HEK293 (cell line): ENCODE data around the gene PRCC.

Experiments
- BCL11B ChIP-seq: fragments of 450-650 bp; formaldehyde crosslinking; IDR thresholded peaks from 2 replicates; pipeline ENCODE4 v1.5.1; 2016; ENCODE audit warnings: low read depth, missing biosample characterization, missing genetic modification characterization
- GLI4 ChIP-seq: fragments of 450-650 bp; formaldehyde crosslinking; IDR thresholded peaks from 2 replicates; pipeline ENCODE4 v1.5.1; 2016; ENCODE audit warnings: missing biosample characterization, missing genetic modification characterization
- KLF9 ChIP-seq: fragments of 450-650 bp; formaldehyde crosslinking; IDR thresholded peaks from 2 replicates; pipeline ENCODE4 v1.5.1; 2016; ENCODE audit warnings: missing biosample characterization, missing genetic modification characterization, low read depth
- PBX3 ChIP-seq: sonication (generic); formaldehyde crosslinking; IDR thresholded peaks from 2 replicates; pipeline ENCODE4 v1.8.1; 2022; ENCODE audit warnings: mild to moderate bottlenecking, moderate library complexity, missing genetic modification reagents
- REST ChIP-seq: fragments of 450-650 bp; formaldehyde crosslinking; IDR thresholded peaks from 2 replicates; pipeline ENCODE4 v1.5.1; 2016; ENCODE audit warnings: missing biosample characterization, missing genetic modification characterization
- SP2 ChIP-seq: fragments of 450-650 bp; formaldehyde crosslinking; IDR thresholded peaks from 2 replicates; pipeline ENCODE4 v1.5.1; 2016; ENCODE audit warnings: missing biosample characterization, missing genetic modification characterization
- ZBTB10 ChIP-seq: fragments of 450-650 bp; formaldehyde crosslinking; IDR thresholded peaks from 2 replicates; pipeline ENCODE4 v1.5.1; 2016; ENCODE audit warnings: missing biosample characterization, missing genetic modification characterization
- ZBTB49 ChIP-seq: fragments of 450-650 bp; formaldehyde crosslinking; IDR thresholded peaks from 2 replicates; pipeline ENCODE4 v1.5.1; 2016; ENCODE audit warnings: missing biosample characterization, missing genetic modification characterization, low read depth
- ZNF114 ChIP-seq: fragments of 450-650 bp; formaldehyde crosslinking; IDR thresholded peaks from 2 replicates; pipeline ENCODE4 v1.5.0; 2017; ENCODE audit warnings: missing biosample characterization, missing genetic modification characterization
- ZNF18 ChIP-seq: fragments of 450-650 bp; formaldehyde crosslinking; IDR thresholded peaks from 2 replicates; pipeline ENCODE4 v1.5.1; 2016; ENCODE audit warnings: missing biosample characterization, missing genetic modification characterization
- ZNF26 ChIP-seq: fragments of 450-650 bp; formaldehyde crosslinking; IDR thresholded peaks from 2 replicates; pipeline ENCODE4 v1.5.1; 2016; ENCODE audit warnings: missing biosample characterization, missing genetic modification characterization
- ZNF292 ChIP-seq: fragments of 450-650 bp; formaldehyde crosslinking; IDR thresholded peaks from 2 replicates; pipeline ENCODE4 v1.5.1; 2016; ENCODE audit warnings: low read depth, missing biosample characterization, missing genetic modification characterization, borderline replicate concordance
- ZNF324 ChIP-seq: fragments of 450-650 bp; formaldehyde crosslinking; IDR thresholded peaks from 2 replicates; pipeline ENCODE4 v1.5.1; 2016; ENCODE audit warnings: missing biosample characterization, missing genetic modification characterization
- ZNF341 ChIP-seq: fragments of 450-650 bp; formaldehyde crosslinking; IDR thresholded peaks from 2 replicates; pipeline ENCODE4; 2016; ENCODE audit warnings: low read depth, missing biosample characterization, missing genetic modification characterization
- ZNF48 ChIP-seq: fragments of 450-650 bp; formaldehyde crosslinking; IDR thresholded peaks from 2 replicates; pipeline ENCODE4 v1.5.1; 2016; ENCODE audit warnings: missing biosample characterization, missing genetic modification characterization
- ZNF513 ChIP-seq: fragments of 450-650 bp; IDR thresholded peaks from 2 replicates; pipeline ENCODE4 v1.5.1; 2018; ENCODE audit warnings: missing biosample characterization, missing genetic modification characterization
- ZNF521 ChIP-seq: fragments of 450-650 bp; formaldehyde crosslinking; IDR thresholded peaks from 2 replicates; pipeline ENCODE4 v1.5.1; 2017; ENCODE audit warnings: missing biosample characterization, mild to moderate bottlenecking, missing genetic modification characterization
- ZNF561 ChIP-seq: fragments of 450-650 bp; IDR thresholded peaks from 2 replicates; pipeline ENCODE4 v1.5.1; 2018; ENCODE audit warnings: missing biosample characterization, missing genetic modification characterization, borderline replicate concordance
- ZNF600 ChIP-seq: fragments of 450-650 bp; formaldehyde crosslinking; IDR thresholded peaks from 2 replicates; pipeline ENCODE4 v1.5.1; 2016; ENCODE audit warnings: missing biosample characterization, missing genetic modification characterization
- ZNF747 ChIP-seq: fragments of 450-650 bp; formaldehyde crosslinking; IDR thresholded peaks from 2 replicates; pipeline ENCODE4 v1.5.1; 2016; ENCODE audit warnings: missing biosample characterization, missing genetic modification characterization
- ZSCAN23 ChIP-seq: fragments of 450-650 bp; formaldehyde crosslinking; IDR thresholded peaks from 2 replicates; pipeline ENCODE4 v1.5.1; 2016; ENCODE audit warnings: missing biosample characterization, missing genetic modification characterization
- ZSCAN5A ChIP-seq: fragments of 450-650 bp; formaldehyde crosslinking; IDR thresholded peaks from 2 replicates; pipeline ENCODE4 v1.5.1; 2016; ENCODE audit warnings: missing biosample characterization, missing genetic modification characterization

PRCC gene

GRCh38 chr1:156767879-156768604, 707 bp downstream of the PRCC start (continued):
- TF ChIP-seq ZSCAN23 = 0 out of 2 replicates have a peak, but pooled peaks have one; percentile 26
- peak; percentile 98 for TF ChIP-seq ZNF341 (tag by site-specific recombination)
- no peak for TF ChIP-seq ZNF292 (tag by site-specific recombination)
- peak; percentile 35; the same call in 1 of the 2 replicates for TF ChIP-seq KLF9 (tag by site-specific recombination)
- TF ChIP-seq REST (tag by site-specific recombination) = 0 out of 2 replicates have a peak, but pooled peaks have one; percentile 2
- 0 out of 2 replicates have a peak, but pooled peaks have one; percentile 3 for TF ChIP-seq GLI4
- TF ChIP-seq ZNF26 (tag by site-specific recombination) = no peak
- TF ChIP-seq ZNF561 = no peak
- no peak for TF ChIP-seq BCL11B
- TF ChIP-seq ZNF513 (tag by site-specific recombination) = 0 out of 2 replicates have a peak, but pooled peaks have one; percentile 4
- no peak for TF ChIP-seq ZNF521 (tag by site-specific recombination)
- no peak for TF ChIP-seq ZBTB49
- TF ChIP-seq ZNF747 (tag by site-specific recombination) = no peak
- peak; percentile 8; the same call in 1 of the 2 replicates for TF ChIP-seq ZSCAN5A (tag by site-specific recombination)
- TF ChIP-seq ZNF324 (tag by site-specific recombination) = peak; percentile 6; the same call in 1 of the 2 replicates
- 0 out of 2 replicates have a peak, but pooled peaks have one; percentile 3 for TF ChIP-seq SP2 (tag by site-specific recombination)
- TF ChIP-seq PBX3 (CRISPR knock-in tag) = no peak
- TF ChIP-seq ZNF18 (tag by site-specific recombination) = no peak
- no peak for TF ChIP-seq ZNF114 (tag by site-specific recombination)
- peak; percentile 21 for TF ChIP-seq ZBTB10 (tag by site-specific recombination)
- TF ChIP-seq ZNF48 = no peak
- TF ChIP-seq ZNF600 (tag by site-specific recombination) = peak; percentile 3; the same call in 1 of the 2 replicates
